ENCODE data around the gene KIZ.

The KIZ gene

GRCh38 chr20:21230686-21231085, 104.8 kb downstream of the KIZ start:
- DNase-seq (ENCODE audit: low read depth), result no peak
- TF ChIP-seq CTCF (IDR thresholded peaks at IDR 0.05; ENCODE audit: insufficient read depth, low read depth, low read length, missing control alignments), result no peak
- H3K4me3 ChIP-seq (ENCODE audit: low read depth, low read length), result no peak overlapping the region

GRCh38 chr20:21232546-21233280, 106.8 kb downstream of the KIZ start:
- DNase-seq (ENCODE audit: low read depth), result peak; percentile 34
- H3K4me3 ChIP-seq (ENCODE audit: low read depth, low read length), result no peak overlapping the region
- no peak for TF ChIP-seq CTCF (IDR thresholded peaks at IDR 0.05; ENCODE audit: insufficient read depth, low read depth, low read length, missing control alignments)

DNA sequence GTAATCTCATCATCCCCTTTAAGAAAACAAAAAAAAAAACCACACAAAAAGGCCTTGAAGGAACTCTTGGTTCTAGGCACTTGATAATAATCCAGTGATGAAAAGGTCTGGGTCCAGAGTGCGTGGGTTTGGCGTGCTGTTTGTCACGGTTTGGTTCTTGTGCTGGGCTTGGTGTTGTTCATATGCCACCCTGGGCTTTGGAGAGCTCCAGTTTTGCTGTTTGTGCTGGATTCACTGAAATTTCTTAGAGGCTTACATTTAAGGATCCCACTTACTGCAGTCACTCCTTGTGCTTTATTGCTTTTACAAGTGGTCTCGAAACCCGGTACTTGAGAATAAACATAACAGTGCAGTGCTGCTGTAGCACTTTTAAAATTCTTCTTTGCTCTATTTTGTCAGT, 108.4 kb downstream of the KIZ start:
- TF ChIP-seq CTCF (IDR thresholded peaks at IDR 0.05; ENCODE audit: insufficient read depth, low read depth, low read length, missing control alignments), result no peak
- no peak overlapping the region for H3K4me3 ChIP-seq (ENCODE audit: low read depth, low read length)
- no peak for DNase-seq (ENCODE audit: low read depth)

- TF ChIP-seq CTCF (IDR thresholded peaks at IDR 0.05; ENCODE audit: insufficient read depth, low read depth, low read length, missing control alignments), result no peak
- DNase-seq (ENCODE audit: low read depth), result no peak
- no peak overlapping the region for H3K4me3 ChIP-seq (ENCODE audit: low read depth, low read length)
These were observed 109.1 kb downstream of the KIZ start for GRCh38 chr20:21234806-21235483.

- no peak overlapping the region for H3K4me3 ChIP-seq (ENCODE audit: low read depth, low read length)
- TF ChIP-seq CTCF (IDR thresholded peaks at IDR 0.05; ENCODE audit: insufficient read depth, low read depth, low read length, missing control alignments), result peak; percentile 88
- peak; percentile 74 for DNase-seq (ENCODE audit: low read depth)
These were observed 109.9 kb downstream of the KIZ start for GRCh38 chr20:21235484-21236445.

DNA sequence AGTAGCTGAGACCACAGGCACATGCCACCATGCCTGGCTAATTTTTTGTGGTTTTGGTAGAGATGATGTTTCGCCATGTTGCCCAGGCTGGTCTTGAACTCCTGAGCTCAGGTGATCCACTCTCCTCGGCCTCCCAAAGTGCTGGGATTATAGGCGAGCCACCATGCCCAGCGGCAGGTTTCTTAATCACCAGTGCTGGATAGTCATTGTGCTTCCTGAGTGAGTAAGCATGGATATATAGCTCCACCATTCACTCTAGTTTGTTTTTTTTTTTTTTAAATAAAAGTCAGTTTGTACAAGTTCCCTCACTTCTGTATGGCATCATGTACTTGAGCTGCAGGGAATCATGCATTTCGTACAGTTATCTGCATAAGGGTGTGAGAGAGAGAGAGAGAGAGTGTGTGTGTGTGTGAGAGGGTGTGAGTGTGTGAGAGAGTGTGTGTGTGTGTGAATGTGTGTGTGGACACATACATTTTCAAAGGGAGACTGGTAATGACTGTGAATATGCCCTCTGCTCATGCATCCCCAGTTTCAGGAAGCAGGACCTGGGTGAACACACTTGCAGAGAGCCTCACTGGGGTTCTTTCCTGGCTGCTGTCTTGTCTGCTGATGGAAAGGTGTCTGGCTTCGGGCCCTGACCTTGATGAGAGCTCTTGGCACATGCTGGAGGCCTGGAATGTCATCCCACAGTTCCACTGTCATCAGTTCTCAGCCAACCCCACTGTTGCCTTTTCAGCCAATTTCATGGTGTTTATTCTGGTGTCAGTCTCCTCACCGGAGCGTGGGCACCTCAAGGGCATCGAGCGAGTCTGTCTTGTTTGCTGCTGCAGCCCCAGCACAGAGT, 112.3 kb downstream of the KIZ start:
- no peak for DNase-seq (ENCODE audit: low read depth)
- TF ChIP-seq CTCF (IDR thresholded peaks at IDR 0.05; ENCODE audit: insufficient read depth, low read depth, low read length, missing control alignments), result no peak
- no peak overlapping the region for H3K4me3 ChIP-seq (ENCODE audit: low read depth, low read length)
